Renal pelvis (tissue), 3 donors: ENCODE data around the gene MSANTD4. TPM values are rescaled to one million over a fixed set of nuclear protein-coding genes. Genes with fewer than 3 reads are reported as not detected.

Experiments
- polyA plus RNA-seq, 3 donors: library from polyadenylated mRNA; unstranded; fragments of 120-200 nt; gene quantifications; one replicate each; pipeline ENCODE4 v1.2.1, GENCODE V29; 2013; ENCODE audit not compliant: insufficient read length in 3 of 3

The MSANTD4 gene
- polyA plus RNA-seq, 3 donors = 29.8 to 33.5 (median 32.1) TPM

Other genes starting within 250 kb of the MSANTD4 start
- gene KBTBD3, start 55.1 kb upstream of the MSANTD4 start, polyA plus RNA-seq = 10 to 100 TPM; 10.0 to 11.7 (median 10.5) TPM
- 10 to 100 TPM; 71.0 to 81.5 (median 71.4) TPM for gene AASDHPPT, start 55.4 kb upstream of the MSANTD4 start, polyA plus RNA-seq